Skeletal muscle tissue (tissue), 4 donors: Measurements from ENCODE around the gene FSTL4. TPM values are rescaled to one million over a fixed set of nuclear protein-coding genes. Genes with fewer than 3 reads are reported as not detected.
"Not testable (repeated sequence)": the region's sequence is repeated elsewhere in the genome, so short reads cannot be mapped to it uniquely, and the experiment has no call there.

Source experiments
- H3K27ac ChIP-seq: one replicate; pipeline ENCODE4 v1.7.0; 2013; ENCODE audit warnings: mild to moderate bottlenecking, low read depth, low read length, inconsistent platforms
- H3K27me3 ChIP-seq, 3 donors: one replicate each; pipeline ENCODE4 v1.7.0; 2013; ENCODE audit warnings: low read length in 3 of 3; ENCODE audit not compliant: control insufficient read depth in 3 of 3, insufficient read depth in 3 of 3
- H3K36me3 ChIP-seq, 3 donors: one replicate each; pipeline ENCODE4 v1.7.0; 2013; ENCODE audit warnings: low read length in 3 of 3; ENCODE audit not compliant: control insufficient read depth in 3 of 3, insufficient read depth in 3 of 3
- H3K4me1 ChIP-seq, 3 donors: one replicate each; pipeline ENCODE4 v1.7.0; 2013; ENCODE audit warnings: low read length in 3 of 3, mild to moderate bottlenecking in 3 of 3; ENCODE audit not compliant: control insufficient read depth in 3 of 3, insufficient read depth in 3 of 3
- H3K4me3 ChIP-seq, 3 donors: one replicate each; pipeline ENCODE4 v1.7.0; 2013; ENCODE audit warnings: low read length in 3 of 3
- H3K9ac ChIP-seq, 3 donors: one replicate each; pipeline ENCODE4 v1.7.0; 2013; ENCODE audit warnings: low read length in 3 of 3, mild to moderate bottlenecking in 3 of 3, moderate library complexity in 2 of 3, low read depth in 1 of 3
- H3K9me3 ChIP-seq, 3 donors: one replicate each; pipeline ENCODE4 v1.7.0; 2013; ENCODE audit warnings: low read length in 3 of 3; ENCODE audit not compliant: control insufficient read depth in 3 of 3
- total RNA-seq: library from RNA; depleted of rRNA; stranded (reverse); fragments of >200 nt; gene quantifications from one replicate; pipeline ENCODE4 v1.2.3, GENCODE V29; 2014
- donor health status: Osteomylitis.

Gene FSTL4
- total RNA-seq, 1 donor from 2014 or later = 1.0 TPM

- Histone ChIP-seq H3K36me3 (no peaks in the 10 kb centered on the region), H3K9ac (no peak overlapping the region), H3K4me3 (no peak overlapping the region), H3K4me1 (no peaks in the 10 kb centered on the region), H3K27ac (no peak overlapping the region), H3K27me3 (no peaks in the 10 kb centered on the region), H3K9me3 (no peaks in the 10 kb centered on the region)
These were observed 73.6 kb downstream of the FSTL4 start for GRCh38 chr5:133538718-133539117.

GRCh38 chr5:133535241-133535929 lies 77.0 kb downstream of the FSTL4 start:
- H3K4me3 ChIP-seq, H3K36me3 ChIP-seq, H3K9ac ChIP-seq, H3K4me1 ChIP-seq, H3K27ac ChIP-seq, H3K9me3 ChIP-seq, H3K27me3 ChIP-seq: not testable (repeated sequence)

- Histone ChIP-seq H3K27ac (no peak overlapping the region), H3K9ac (no peak overlapping the region), H3K4me1 (peaks cover 4 to 8% (median 4%) of the 10 kb centered on the region in 3 donors), H3K9me3 (no peaks in the 10 kb centered on the region), H3K4me3 (no peak overlapping the region), H3K27me3 (no peaks in the 10 kb centered on the region), H3K36me3 (no peaks in the 10 kb centered on the region)
These were observed 77.8 kb downstream of the FSTL4 start for GRCh38 chr5:133534566-133534965.

DNA sequence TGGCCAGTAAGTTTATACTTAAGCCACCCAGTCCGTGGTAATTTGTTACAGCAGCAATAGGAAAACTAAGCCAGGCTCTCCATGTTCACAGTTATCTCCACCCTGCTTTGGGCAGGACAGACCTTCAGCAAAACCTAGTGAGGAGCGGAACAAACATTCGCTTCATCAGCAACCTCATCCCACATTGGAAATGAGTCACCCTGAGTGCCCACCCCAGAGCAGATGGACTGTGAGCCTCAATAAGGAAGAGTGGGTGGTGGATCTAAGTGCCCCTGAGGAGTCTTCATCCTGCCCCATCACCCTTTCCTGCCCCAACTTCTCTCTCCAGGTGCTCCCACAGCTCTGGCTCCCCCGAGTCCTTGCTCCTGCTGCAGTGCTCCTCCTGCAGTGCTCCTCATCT lies 78.8 kb downstream of the FSTL4 start:
- H3K4me3 ChIP-seq = no peak overlapping the region
- H3K27ac ChIP-seq = no peak overlapping the region
- no peaks in the 10 kb centered on the region for H3K36me3 ChIP-seq
- no peaks in the 10 kb centered on the region for H3K27me3 ChIP-seq
- H3K4me1 ChIP-seq = peaks cover 4 to 8% (median 4%) of the 10 kb centered on the region in 3 donors
- no peak overlapping the region for H3K9ac ChIP-seq
- no peaks in the 10 kb centered on the region for H3K9me3 ChIP-seq

DNA sequence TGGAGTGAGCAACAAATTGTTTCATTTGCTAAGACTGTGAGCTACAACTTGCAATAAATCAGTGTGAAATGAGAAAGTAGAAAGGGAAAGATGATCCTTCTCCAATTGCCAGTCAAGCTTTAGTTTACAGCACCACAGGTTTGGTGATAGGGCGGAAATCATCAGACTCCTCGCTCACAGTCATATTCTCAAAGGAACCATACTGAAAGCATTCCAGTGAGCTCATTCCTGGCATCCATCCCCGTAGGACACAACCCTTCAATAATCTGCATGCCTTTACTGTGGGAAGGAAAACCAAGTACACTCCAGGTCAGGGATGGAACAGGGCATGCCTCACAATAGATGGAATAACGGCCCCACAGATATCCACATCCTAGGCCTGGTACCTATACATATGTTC lies 80.7 kb downstream of the FSTL4 start:
- Histone ChIP-seq H3K27me3 (no peaks in the 10 kb centered on the region), H3K9me3 (no peaks in the 10 kb centered on the region), H3K36me3 (no peaks in the 10 kb centered on the region), H3K9ac (no peak overlapping the region), H3K4me3 (no peak overlapping the region), H3K4me1 (peaks cover 4 to 8% (median 4%) of the 10 kb centered on the region in 3 donors), H3K27ac (peak overlapping the region; percentile 55)

DNA sequence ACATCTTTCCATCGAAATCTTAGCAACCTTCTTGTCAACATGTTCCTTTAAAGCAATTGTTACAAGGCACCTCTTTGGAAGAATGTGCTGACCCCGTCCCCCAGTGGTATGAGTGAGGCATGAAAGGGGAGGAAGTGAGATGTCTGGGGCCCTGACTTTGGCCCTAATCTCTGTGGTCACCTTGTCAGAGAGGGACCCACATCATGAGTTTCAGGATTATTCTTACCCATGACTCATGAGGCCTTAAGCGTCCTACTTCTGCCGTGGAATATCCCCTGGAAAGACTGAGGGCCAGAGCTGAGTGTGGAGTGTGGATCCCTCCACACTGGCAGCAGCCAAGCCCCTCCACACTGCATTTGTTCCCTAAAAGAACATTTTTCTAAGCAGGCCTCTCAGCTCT lies 81.2 kb downstream of the FSTL4 start:
- peaks cover 4 to 8% (median 4%) of the 10 kb centered on the region in 3 donors for H3K4me1 ChIP-seq
- H3K9me3 ChIP-seq = no peaks in the 10 kb centered on the region
- H3K4me3 ChIP-seq = no peak overlapping the region
- H3K9ac ChIP-seq = no peak overlapping the region
- no peaks in the 10 kb centered on the region for H3K36me3 ChIP-seq
- H3K27ac ChIP-seq = peak overlapping the region; percentile 55
- no peaks in the 10 kb centered on the region for H3K27me3 ChIP-seq

DNA sequence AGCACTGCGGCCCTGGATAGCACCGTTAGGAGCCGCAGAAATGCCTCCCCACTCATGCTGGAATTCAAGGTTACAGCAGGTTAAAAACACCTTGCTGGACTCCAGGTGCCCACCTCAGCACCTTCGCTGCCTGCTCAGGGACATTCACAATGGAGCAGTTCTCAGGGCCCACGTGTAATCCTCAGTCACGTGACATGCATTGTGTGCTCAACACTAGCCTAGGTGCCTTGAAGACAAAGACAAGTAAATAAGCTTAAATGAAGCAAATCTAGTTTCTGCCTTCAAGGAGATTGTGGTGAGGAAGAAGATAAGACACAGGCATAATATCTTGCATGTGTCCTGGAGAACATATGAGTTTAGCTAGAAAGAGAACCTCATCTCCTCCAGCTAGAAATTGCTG lies 82.1 kb downstream of the FSTL4 start:
- peaks cover 0 to 4% (median 0%) of the 10 kb centered on the region in 3 donors for H3K27me3 ChIP-seq
- H3K9ac ChIP-seq = no peak overlapping the region
- no peak overlapping the region for H3K4me3 ChIP-seq
- H3K9me3 ChIP-seq = no peaks in the 10 kb centered on the region
- peaks cover 4 to 8% (median 4%) of the 10 kb centered on the region in 3 donors for H3K4me1 ChIP-seq
- no peak overlapping the region for H3K27ac ChIP-seq
- no peaks in the 10 kb centered on the region for H3K36me3 ChIP-seq

- Histone ChIP-seq H3K9me3 (no peaks in the 10 kb centered on the region), H3K4me1 (peaks cover 4 to 8% (median 4%) of the 10 kb centered on the region in 3 donors), H3K27me3 (peaks cover 0 to 4% (median 0%) of the 10 kb centered on the region in 3 donors), H3K9ac (no peak overlapping the region), H3K36me3 (no peaks in the 10 kb centered on the region), H3K4me3 (no peak overlapping the region), H3K27ac (no peak overlapping the region)
These were observed 83.5 kb downstream of the FSTL4 start for GRCh38 chr5:133528841-133529240.

DNA sequence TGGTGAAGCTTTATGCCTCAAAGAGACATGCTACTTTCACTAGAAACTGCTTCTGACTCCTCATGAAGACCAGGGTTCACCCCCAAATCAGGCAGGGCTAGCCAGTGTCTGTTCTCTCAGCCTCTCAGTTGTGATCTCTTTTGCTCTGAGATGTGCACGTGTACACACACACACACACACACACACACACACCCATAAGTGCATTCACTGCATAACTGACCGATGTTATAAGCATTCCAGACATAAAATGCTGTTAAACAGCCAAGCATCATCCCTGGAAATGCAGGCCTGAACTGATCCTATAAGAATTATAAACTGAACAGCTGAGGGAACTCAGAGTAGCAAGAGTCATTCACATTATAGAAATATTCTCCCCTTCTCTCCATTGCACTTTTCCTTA lies 85.0 kb downstream of the FSTL4 start:
- Histone ChIP-seq H3K4me1 (peaks cover 4 to 8% (median 4%) of the 10 kb centered on the region in 3 donors), H3K9me3 (no peaks in the 10 kb centered on the region), H3K36me3 (no peaks in the 10 kb centered on the region), H3K4me3 (no peak overlapping the region), H3K9ac (no peak overlapping the region), H3K27me3 (peaks cover 0 to 4% (median 0%) of the 10 kb centered on the region in 3 donors), H3K27ac (no peak overlapping the region)

GRCh38 chr5:133526368-133526767 lies 86.0 kb downstream of the FSTL4 start:
- H3K27ac ChIP-seq = no peak overlapping the region
- peaks cover 0 to 5% (median 2%) of the 10 kb centered on the region in 3 donors for H3K4me1 ChIP-seq
- H3K36me3 ChIP-seq = no peaks in the 10 kb centered on the region
- peaks cover 0 to 4% (median 0%) of the 10 kb centered on the region in 3 donors for H3K27me3 ChIP-seq
- no peaks in the 10 kb centered on the region for H3K9me3 ChIP-seq
- no peak overlapping the region for H3K4me3 ChIP-seq
- H3K9ac ChIP-seq = no peak overlapping the region
